ELR (cell line): ENCODE measurements around the gene SIX3.

Source experiments
- DNase-seq: peaks from one replicate; pipeline ENCODE4 v3.0.0-alpha.2; 2015; ENCODE audit warnings: low read depth

The SIX3 gene

GRCh38 chr2:44943693-44944101 is 2.2 kb downstream of the SIX3 start:
- DNase-seq, result no peak

- DNase-seq, result no peak
Measured at GRCh38 chr2:44944102-44944951, 2.8 kb downstream of the SIX3 start.

GRCh38 chr2:44944952-44945612 is 3.6 kb downstream of the SIX3 start:
- DNase-seq, result no peak

GRCh38 chr2:44945676-44946371 is 4.3 kb downstream of the SIX3 start:
- DNase-seq, result no peak

- DNase-seq, result no peak
Measured at GRCh38 chr2:44946372-44947027, 5.0 kb downstream of the SIX3 start.

GRCh38 chr2:44947028-44947375 is 5.5 kb downstream of the SIX3 start:
- no peak for DNase-seq

- DNase-seq, result no peak
Measured at GRCh38 chr2:44948565-44949328, 7.2 kb downstream of the SIX3 start.

- DNase-seq, result no peak
Measured at GRCh38 chr2:44949329-44950151, 8.0 kb downstream of the SIX3 start.

- no peak for DNase-seq
Measured at GRCh38 chr2:44950646-44951045, 9.1 kb downstream of the SIX3 start.

- no peak for DNase-seq
Measured at GRCh38 chr2:44951124-44951523, 9.6 kb downstream of the SIX3 start.

- no peak for DNase-seq
Measured at GRCh38 chr2:44951714-44952113, 10.2 kb downstream of the SIX3 start.

GRCh38 chr2:44952143-44952805 is 10.8 kb downstream of the SIX3 start:
- peak; percentile 48 for DNase-seq

GRCh38 chr2:44952806-44953498 is 11.4 kb downstream of the SIX3 start:
- no peak for DNase-seq

GRCh38 chr2:44953499-44953883 is 12.0 kb downstream of the SIX3 start:
- no peak for DNase-seq

- DNase-seq, result no peak
Measured at GRCh38 chr2:44954447-44954888, 13.0 kb downstream of the SIX3 start.

- no peak for DNase-seq
Measured at GRCh38 chr2:44954889-44955592, 13.5 kb downstream of the SIX3 start.

- DNase-seq, result peak; percentile 79
Measured at GRCh38 chr2:44955593-44956392, 14.3 kb downstream of the SIX3 start.

- no peak for DNase-seq
Measured at GRCh38 chr2:44956843-44957242, 15.3 kb downstream of the SIX3 start.
